HL-60 (cell line): ENCODE results near the gene CREB3L1.

ENCODE experiments used
- DNase-seq, 2 experiments: peaks; one replicate each; pipeline ENCODE4 v3.0.0-alpha.2; 2010 to 2020; ENCODE audit warnings: low read depth in 1 of 2, low spot score in 1 of 2
- H3K27ac ChIP-seq: fragments of 250-450 bp; sonication (Bioruptor Pico); replicated peaks from 2 replicates; pipeline ENCODE4 v1.5.1; 2020; ENCODE audit warnings: mild to moderate bottlenecking, moderate library complexity
- H3K27me3 ChIP-seq: fragments of 250-450 bp; sonication (Bioruptor Pico); 2 replicates; pipeline ENCODE4 v1.5.1; 2021; ENCODE audit warnings: mild to moderate bottlenecking, moderate library complexity; ENCODE audit not compliant: insufficient read depth, poor library complexity, severe bottlenecking
- H3K4me3 ChIP-seq: replicated peaks from 2 replicates; pipeline ENCODE4 v1.5.1; 2011; ENCODE audit warnings: mild to moderate bottlenecking, control low read depth, low read length; ENCODE audit not compliant: insufficient read depth
- CTCF ChIP-seq: IDR thresholded peaks from one replicate; pipeline ENCODE4 v1.5.1; 2011; ENCODE audit warnings: low read length, control low read depth, inconsistent platforms; ENCODE audit not compliant: insufficient read depth
- GABPA ChIP-seq: IDR thresholded peaks from 2 replicates; pipeline ENCODE4 v1.6.1; 2012; ENCODE audit warnings: low read depth
- POLR2AphosphoS5 ChIP-seq: IDR thresholded peaks from 2 replicates; pipeline ENCODE4 v1.6.1; 2012; ENCODE audit warnings: low read depth
- REST ChIP-seq: IDR thresholded peaks from 2 replicates; pipeline ENCODE4 v1.6.1; 2012; ENCODE audit warnings: low read depth; ENCODE audit not compliant: insufficient replicate concordance
- SPI1 ChIP-seq: IDR thresholded peaks from 2 replicates; pipeline ENCODE4 v1.6.1; 2012; ENCODE audit warnings: low read depth, mild to moderate bottlenecking, borderline replicate concordance

CREB3L1 gene

DNA sequence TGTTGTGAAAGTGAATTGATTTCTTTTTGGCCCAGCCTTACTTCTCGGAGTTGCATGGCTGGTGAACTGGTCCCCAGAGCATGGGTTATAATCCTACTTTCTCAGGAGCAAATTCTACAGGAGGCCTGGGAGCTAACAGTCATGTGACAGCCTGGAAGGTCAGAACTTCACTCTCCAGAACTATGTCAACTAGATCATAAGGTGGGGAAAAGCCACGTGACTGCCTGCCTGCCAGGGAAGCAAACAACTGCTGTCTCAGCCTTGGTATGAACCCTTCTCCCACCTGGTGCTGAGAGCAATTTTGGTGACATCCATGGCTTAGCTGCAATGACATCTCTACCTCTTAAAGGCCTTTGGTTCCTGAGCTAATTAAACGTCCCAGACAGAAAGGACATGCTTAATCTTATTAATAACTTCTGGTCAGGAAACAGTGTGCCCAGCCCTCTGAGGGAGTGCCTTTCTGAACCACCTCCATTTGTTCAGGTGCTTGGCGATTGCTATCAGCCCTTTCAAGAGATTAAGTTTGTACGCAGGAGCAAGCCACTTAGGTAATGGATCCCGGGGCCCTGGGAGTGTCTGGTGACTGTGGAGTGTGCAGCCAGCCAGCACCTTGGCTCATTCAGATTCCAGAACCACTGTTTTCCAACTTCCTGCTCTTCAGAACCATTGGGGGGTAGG, 1.4 kb upstream of the CREB3L1 start:
- DNase-seq = no peak
- Histone ChIP-seq H3K27me3 (peaks cover 43% of the 10 kb centered on the region), H3K4me3 (no peak overlapping the region), H3K27ac (no peak overlapping the region)
- TF ChIP-seq POLR2AphosphoS5 (no peak), SPI1 (no peak), CTCF (no peak)

GRCh38 chr11:46277313-46277621, 195 bp upstream of the CREB3L1 start:
- no peak overlapping the region for H3K4me3 ChIP-seq
- H3K27ac ChIP-seq = no peak overlapping the region
- TF ChIP-seq CTCF (no peak), POLR2AphosphoS5 (no peak), SPI1 (no peak), GABPA (no peak), REST (no peak)
- peaks cover 47% of the 10 kb centered on the region for H3K27me3 ChIP-seq
- no peak for DNase-seq

- no peak overlapping the region for H3K27ac ChIP-seq
These were observed 1.1 kb downstream of the CREB3L1 start for GRCh38 chr11:46278387-46279125.

More at GRCh38 chr11:46278387-46279125, 1.1 kb downstream of the CREB3L1 start:
- no peak overlapping the region for H3K4me3 ChIP-seq
- TF ChIP-seq CTCF = peak; percentile 14
- TF ChIP-seq REST = no peak
- peaks cover 47% of the 10 kb centered on the region for H3K27me3 ChIP-seq
- DNase-seq = peak in 1 of 2 experiments; percentile 13
